Astrocyte (in vitro differentiated cells and primary cell): ENCODE measurements around the gene CELSR2.

ENCODE experiments used
- EZH2 ChIP-seq: IDR thresholded peaks from 2 replicates; pipeline ENCODE4 v1.6.1; 2012; ENCODE audit warnings: mild to moderate bottlenecking, low read length, inconsistent platforms; ENCODE audit not compliant: insufficient read depth
- TF ChIP-seq, protein P1 (sequence below): IDR thresholded peaks from 2 replicates; pipeline ENCODE4 v1.5.1; 2011; ENCODE audit warnings: low read depth, mild to moderate bottlenecking, inconsistent platforms, low read length, moderate library complexity; ENCODE audit not compliant: insufficient read depth

DNA sequence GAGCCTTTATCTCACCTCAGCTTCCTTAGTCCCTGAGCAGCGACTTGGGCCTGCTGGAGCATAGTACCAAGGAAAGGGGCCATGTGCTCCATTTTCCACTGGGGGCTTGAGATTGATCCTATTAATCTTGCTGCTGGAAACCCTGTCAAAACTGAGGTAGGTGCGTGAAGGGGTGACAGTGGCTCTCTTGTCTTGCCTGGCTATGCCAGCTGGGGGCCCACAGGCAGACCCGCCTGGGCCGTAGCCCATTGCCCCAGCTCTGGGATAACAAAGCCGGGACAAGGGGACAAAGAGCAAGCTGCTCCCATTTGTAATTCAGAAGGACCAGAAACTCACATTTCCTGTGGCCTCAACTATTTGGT is 10.3 kb upstream of the CELSR2 start:
- TF ChIP-seq, protein P1, sequence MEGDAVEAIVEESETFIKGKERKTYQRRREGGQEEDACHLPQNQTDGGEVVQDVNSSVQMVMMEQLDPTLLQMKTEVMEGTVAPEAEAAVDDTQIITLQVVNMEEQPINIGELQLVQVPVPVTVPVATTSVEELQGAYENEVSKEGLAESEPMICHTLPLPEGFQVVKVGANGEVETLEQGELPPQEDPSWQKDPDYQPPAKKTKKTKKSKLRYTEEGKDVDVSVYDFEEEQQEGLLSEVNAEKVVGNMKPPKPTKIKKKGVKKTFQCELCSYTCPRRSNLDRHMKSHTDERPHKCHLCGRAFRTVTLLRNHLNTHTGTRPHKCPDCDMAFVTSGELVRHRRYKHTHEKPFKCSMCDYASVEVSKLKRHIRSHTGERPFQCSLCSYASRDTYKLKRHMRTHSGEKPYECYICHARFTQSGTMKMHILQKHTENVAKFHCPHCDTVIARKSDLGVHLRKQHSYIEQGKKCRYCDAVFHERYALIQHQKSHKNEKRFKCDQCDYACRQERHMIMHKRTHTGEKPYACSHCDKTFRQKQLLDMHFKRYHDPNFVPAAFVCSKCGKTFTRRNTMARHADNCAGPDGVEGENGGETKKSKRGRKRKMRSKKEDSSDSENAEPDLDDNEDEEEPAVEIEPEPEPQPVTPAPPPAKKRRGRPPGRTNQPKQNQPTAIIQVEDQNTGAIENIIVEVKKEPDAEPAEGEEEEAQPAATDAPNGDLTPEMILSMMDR = no peak
- no peak for TF ChIP-seq EZH2
